GM12891 (cell line): Measurements from ENCODE around the gene SMPX.

Experiments
- POLR2A ChIP-seq: IDR thresholded peaks from 2 replicates; pipeline ENCODE4 v1.6.1; 2011; ENCODE audit warnings: low read depth, low read length, control low read depth
- POLR2AphosphoS5 ChIP-seq: IDR thresholded peaks from 2 replicates; pipeline ENCODE4 v1.6.1; 2011; ENCODE audit warnings: low read depth, low read length, control low read depth
- SPI1 ChIP-seq: IDR thresholded peaks from 2 replicates; pipeline ENCODE4 v1.6.1; 2011; ENCODE audit warnings: low read depth, low read length, control low read depth

DNA sequence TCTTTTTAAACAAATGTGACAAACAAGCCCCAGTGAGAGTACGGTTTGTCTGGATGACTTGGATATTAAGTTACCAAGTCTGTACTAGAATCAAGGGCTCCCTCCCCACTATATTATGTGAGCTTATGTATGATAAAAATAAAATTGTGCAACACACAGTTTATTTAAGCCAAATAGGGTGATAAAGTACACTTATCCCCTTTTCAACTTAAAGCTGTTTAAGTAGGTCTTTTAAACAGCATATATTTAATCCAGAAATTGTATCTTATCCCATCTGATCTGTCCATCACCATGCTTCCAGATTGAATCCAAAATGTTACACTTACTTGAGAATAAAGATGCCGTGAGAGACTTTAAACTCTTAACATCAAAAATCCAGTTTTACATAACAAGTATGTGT lies 97.8 kb downstream of the SMPX start:
- TF ChIP-seq POLR2AphosphoS5: no peak
- TF ChIP-seq POLR2A: no peak
- no peak for TF ChIP-seq SPI1
